Activated CD8-positive, alpha-beta memory T cell treated with anti-CD3 and anti-CD28 coated beads, Interleukin-2, amount 50 U/mL, for 48 hours (primary cell): ENCODE measurements around the gene EMSY.
A peak's percentile ranks its signal among the peaks of the same experiment; 100 is the strongest.

Experiments
- DNase-seq: peaks from one replicate; pipeline ENCODE4 v3.0.0-alpha.2; 2020

EMSY gene

GRCh38 chr11:76600124-76600655 lies 155.4 kb downstream of the EMSY start:
- peak; percentile 28 for DNase-seq

DNA sequence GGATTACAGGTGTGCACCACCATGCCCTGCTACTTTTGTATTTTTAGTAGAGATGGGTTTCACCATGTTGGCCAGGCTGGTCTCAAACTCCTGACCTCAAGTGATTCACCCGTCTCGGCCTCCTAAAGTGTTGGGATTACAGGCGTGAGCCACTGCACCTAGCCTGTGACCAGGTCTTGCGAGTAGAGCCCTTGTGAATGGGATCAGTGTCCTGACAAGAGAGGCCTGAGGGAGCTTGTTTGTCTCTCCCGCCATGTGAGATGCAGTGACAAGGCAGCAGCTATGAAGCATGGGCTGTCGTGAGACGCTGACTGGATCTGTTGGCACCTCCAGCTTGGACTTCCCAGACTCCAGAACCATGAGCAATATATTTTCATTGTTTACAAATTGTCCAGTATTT lies 156.5 kb downstream of the EMSY start:
- DNase-seq, result peak; percentile 43

DNA sequence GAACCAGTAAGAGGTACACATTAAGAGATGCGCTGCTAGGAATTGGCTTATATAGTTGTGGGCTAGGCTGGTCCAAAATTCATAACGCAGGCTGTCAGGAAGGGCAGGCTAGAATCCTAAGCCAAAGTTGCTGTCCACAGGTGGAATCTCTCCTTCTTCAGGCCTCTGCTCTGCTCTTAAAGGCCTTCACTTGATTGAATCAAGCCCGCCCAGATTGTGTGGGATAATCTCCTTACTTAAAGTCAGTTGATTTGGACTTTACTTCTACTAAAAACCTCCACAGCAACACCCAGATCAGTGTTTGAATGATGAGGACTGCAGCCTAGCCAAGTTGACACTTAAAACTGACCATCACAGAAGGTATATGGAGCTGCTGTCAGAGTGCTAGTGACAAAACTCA lies 156.9 kb downstream of the EMSY start:
- no peak for DNase-seq

- peak; percentile 42 for DNase-seq
These were observed 157.6 kb downstream of the EMSY start for GRCh38 chr11:76602431-76602861.
